Measurements from ENCODE around the gene LRBA.

LRBA gene

DNA sequence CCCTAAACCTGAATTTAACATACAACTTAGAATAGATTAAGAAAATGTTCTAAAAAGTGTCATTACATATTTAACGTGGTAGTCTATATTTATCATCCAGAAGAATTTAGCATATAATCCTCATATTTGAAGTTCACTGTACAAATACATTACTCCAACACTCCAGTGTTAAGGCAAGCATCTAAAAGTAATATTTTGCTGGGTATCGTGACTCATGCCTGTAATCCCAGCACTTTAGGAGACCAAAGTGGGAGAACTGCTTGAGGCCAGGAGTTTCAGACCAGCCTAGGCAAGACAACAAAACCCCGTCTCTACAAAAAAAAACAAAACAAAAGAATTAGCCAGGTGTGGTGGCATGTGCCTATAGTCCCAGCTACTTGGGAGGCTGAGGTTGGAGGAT lies 24.8 kb downstream of the LRBA start:
- no peak overlapping the region for H3K4me3 ChIP-seq (ENCODE audit: low read depth, low read length)
- no peak for DNase-seq (ENCODE audit: low read depth)
- no peak for TF ChIP-seq CTCF (IDR thresholded peaks at IDR 0.05; ENCODE audit: insufficient read depth, low read depth, low read length, missing control alignments)

GRCh38 chr4:150988238-150988637 lies 26.8 kb downstream of the LRBA start:
- no peak for TF ChIP-seq CTCF (IDR thresholded peaks at IDR 0.05; ENCODE audit: insufficient read depth, low read depth, low read length, missing control alignments)
- H3K4me3 ChIP-seq (ENCODE audit: low read depth, low read length), result no peak overlapping the region
- no peak for DNase-seq (ENCODE audit: low read depth)

DNA sequence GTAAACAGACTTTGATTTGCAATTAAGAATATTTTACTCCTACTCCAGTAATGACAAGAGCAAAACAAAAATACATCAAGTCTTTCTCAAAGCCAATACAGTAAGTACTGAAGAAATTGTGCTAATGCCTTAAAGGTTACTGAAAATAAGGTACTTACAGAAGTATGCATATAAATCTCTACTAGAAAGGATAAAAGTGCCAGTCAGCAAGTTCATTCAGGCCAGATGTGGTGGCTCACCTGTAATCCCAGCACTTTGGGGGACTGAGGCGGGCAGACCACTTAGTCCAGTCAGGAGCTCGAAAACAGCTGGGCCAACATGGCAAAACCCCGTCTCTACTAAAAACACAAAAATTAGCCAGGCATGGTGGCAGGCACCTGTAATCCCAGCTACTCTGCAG lies 27.9 kb downstream of the LRBA start:
- no peak overlapping the region for H3K4me3 ChIP-seq (ENCODE audit: low read depth, low read length)
- no peak for DNase-seq (ENCODE audit: low read depth)
- TF ChIP-seq CTCF (IDR thresholded peaks at IDR 0.05; ENCODE audit: insufficient read depth, low read depth, low read length, missing control alignments), result no peak

GRCh38 chr4:150986085-150986484 lies 29.0 kb downstream of the LRBA start:
- no peak overlapping the region for H3K4me3 ChIP-seq (ENCODE audit: low read depth, low read length)
- TF ChIP-seq CTCF (IDR thresholded peaks at IDR 0.05; ENCODE audit: insufficient read depth, low read depth, low read length, missing control alignments), result no peak
- DNase-seq (ENCODE audit: low read depth), result peak; percentile 41

GRCh38 chr4:150983851-150984250 lies 31.2 kb downstream of the LRBA start:
- DNase-seq (ENCODE audit: low read depth), result no peak
- no peak for TF ChIP-seq CTCF (IDR thresholded peaks at IDR 0.05; ENCODE audit: insufficient read depth, low read depth, low read length, missing control alignments)
- H3K4me3 ChIP-seq (ENCODE audit: low read depth, low read length), result no peak overlapping the region

DNA sequence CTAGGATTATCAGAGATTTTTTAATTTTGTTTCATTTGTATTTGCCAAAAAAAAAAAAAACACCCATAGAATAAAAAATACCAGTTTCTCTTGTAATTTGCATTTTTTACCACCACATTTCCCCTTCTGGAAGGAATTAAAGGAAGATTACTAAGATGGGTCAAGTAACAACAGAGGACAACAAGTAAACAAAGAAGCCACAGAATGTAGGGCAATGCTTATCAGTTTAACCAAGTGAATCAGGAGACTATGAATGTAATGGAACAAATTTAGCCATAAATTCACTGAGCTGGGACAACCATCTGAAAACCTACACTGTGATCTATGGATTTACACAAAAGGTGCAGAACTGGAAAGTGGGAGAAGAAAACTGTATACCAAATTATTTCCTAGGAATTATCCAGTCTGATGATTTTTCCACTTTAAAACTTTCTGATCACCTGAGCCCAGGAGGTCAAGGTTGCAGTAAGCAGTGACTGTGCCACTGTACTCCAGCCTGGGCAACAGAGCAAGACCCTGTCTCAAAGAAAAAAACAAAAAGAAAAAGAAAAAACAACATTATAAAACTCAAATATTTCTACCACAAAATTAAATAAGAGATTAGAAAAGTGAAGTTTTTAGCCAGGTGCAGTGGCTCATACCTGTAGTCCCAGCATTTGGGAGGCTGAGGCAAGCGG lies 32.4 kb downstream of the LRBA start:
- DNase-seq (ENCODE audit: low read depth), result no peak
- no peak overlapping the region for H3K4me3 ChIP-seq (ENCODE audit: low read depth, low read length)
- TF ChIP-seq CTCF (IDR thresholded peaks at IDR 0.05; ENCODE audit: insufficient read depth, low read depth, low read length, missing control alignments), result no peak

Measured in GM12865 (cell line).